EL (cell line): Measurements from ENCODE around the gene ATP13A3.
A peak's percentile ranks its signal among the peaks of the same experiment; 100 is the strongest.
"Not testable (repeated sequence)": the region's sequence is repeated elsewhere in the genome, so short reads cannot be mapped to it uniquely, and the experiment has no call there.

Experiments
- DNase-seq: peaks from one replicate; pipeline ENCODE4 v3.0.0-alpha.2; 2016

ATP13A3 gene

DNA sequence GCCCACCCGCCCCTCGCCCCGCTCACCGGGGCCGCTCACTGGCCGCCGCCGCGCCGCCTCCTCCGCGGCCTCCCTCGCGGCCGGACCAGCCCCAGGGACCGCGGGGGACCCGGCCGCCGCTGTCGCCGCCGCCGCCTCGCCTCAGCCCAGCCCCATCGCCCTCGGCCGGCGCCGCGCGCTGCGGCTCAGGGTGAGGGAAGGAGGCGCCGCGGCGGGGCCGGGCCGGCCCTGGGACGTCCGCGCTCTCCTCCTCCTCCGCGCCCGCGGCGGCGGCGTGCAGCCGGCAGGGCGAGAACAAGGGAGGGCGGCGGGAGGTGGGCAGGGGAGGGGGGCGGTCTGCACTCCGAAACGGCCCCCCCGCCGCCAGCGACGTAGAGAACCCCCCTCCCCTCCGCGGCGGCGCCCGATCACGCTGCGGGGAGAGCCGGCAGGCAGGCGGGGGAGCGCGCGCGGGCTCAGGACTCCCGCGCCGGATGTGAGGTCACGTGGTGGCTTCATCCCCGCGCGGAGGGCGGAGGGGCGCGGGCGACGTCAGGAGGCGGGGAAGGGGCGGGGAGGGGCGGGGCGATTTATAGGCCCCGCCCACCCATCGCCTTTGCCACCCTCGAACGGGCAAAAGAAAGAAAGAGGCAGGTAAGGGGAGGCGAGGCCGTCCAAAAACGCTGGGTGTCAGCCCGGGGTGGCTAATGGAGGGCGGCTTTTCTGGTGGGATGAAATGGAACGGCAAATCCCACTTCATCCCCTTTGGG lies at the start of gene ATP13A3:
TSS of gene ATP13A3 (minus strand) at position 463 of the 749 bp plus-strand sequence. CDS start 24,812 bp downstream, outside the sequence.
- peak; percentile 90 for DNase-seq

DNA sequence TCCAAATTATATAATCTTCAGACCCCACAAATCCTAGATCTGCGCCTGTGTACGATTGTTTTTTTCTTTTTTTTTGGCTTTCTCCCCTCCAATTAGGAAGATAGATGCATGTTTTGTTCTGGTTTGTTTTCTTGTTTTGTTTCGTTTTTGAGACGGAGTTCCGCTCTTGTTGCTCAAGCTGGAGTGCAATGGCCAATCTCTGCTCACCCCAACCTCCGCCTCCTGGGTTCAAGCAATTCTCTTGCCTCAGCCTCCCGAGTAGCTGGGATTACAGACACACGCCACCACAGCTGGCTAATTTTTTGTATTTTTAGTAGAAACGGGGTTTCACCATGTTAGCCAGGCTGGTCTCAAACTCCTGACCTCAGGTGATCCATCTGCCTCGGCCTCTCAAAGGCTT lies 48.4 kb upstream of the ATP13A3 start:
- DNase-seq, result not testable (repeated sequence)

DNA sequence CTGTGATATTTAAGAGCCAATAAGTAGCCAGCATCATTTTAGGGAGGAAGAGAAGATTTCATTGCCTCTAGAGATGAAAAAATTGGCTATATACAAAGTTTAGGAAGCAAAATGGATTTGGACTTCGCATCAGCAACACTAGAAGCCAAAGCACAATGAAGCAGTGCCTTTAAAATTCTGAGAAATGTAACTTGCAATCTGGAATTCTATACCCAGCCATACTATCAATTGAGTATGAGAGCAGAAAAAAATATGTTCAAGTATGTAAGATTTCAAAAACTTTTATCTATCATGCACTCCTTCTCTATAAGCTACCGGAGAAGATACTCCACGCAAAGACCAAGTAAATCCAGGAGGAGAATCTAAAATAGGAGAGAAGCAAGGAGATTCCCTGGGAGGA lies 47.4 kb upstream of the ATP13A3 start:
- no peak for DNase-seq

DNA sequence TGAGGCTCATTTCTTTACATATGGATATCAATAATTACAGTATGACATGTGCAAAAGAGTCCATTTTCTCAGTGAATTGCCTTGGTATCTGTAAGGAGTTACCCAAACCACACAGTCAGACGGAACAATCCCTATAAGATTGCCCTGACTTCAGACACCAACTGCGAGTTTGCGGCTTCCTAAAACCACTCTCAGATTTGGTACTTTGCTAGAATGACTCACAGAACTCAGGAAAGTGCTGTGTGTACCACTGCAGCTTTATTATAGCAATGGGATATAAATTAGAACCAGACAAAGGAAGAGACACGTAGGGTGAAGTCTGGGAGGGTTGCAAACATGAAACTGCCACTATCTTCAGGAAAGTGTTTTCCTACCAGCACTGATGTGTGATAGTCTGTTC lies 45.8 kb upstream of the ATP13A3 start:
- DNase-seq, result peak; percentile 73

DNA sequence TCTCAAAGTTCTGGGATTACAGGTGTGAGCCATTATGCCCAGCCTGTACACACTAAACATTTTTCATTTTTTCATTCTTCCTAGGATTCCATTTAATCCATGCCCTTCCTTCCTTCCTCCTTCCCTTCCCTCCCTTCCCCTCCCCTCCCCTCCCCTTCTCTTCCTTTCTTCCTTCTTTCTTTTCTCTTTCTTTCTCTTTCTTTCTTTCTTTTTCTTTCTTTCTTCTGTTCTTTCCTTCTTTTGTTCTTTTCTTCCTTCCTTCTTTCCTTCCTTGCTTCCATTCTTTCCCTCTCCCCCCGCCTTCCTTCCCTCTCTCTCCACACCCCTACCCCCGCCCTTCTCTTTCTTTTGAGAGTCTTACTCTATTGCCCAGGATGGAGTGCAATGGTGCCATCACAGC lies 40.9 kb upstream of the ATP13A3 start:
- DNase-seq, result no peak

DNA sequence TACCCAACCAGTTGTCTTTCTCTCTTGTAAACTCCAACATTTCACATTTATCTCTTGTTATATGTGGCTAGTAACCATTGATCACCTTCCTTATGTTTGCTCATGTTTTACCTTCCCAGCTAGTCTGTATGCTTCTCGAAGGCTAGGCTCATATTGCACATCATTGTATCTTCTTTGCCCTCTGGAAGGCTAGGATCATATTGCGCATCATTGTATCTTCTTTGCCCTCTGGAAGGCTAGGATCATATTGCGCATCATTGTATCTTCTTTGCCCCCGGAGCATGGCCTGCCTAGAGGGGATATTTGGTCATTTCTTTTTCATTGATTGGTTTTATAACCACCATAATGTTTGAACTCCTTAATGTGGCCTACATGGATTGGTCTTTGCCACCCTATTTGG lies 39.4 kb upstream of the ATP13A3 start:
- DNase-seq, result no peak

DNA sequence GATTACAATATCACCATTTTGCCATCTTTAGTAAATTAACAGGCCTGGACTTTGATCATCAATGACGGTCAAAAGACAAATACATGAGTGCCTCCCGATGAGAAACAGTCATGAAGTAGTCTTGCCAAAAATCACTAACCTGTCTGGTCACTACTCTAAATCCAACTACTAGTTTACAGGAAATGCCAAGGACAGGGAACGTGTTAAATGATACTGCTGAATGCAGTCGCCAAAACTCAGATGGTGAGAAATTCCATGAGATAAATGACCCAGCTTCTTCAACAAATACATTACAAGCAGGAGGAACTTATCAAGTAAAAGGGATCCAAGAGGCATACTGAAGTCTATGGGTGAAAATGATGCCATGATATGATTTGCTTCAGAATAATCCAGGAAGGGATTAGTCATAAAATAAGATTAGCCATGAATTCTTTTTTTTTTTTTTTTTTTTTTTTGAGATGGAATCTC lies 35.8 kb upstream of the ATP13A3 start:
- DNase-seq, result peak; percentile 28

DNA sequence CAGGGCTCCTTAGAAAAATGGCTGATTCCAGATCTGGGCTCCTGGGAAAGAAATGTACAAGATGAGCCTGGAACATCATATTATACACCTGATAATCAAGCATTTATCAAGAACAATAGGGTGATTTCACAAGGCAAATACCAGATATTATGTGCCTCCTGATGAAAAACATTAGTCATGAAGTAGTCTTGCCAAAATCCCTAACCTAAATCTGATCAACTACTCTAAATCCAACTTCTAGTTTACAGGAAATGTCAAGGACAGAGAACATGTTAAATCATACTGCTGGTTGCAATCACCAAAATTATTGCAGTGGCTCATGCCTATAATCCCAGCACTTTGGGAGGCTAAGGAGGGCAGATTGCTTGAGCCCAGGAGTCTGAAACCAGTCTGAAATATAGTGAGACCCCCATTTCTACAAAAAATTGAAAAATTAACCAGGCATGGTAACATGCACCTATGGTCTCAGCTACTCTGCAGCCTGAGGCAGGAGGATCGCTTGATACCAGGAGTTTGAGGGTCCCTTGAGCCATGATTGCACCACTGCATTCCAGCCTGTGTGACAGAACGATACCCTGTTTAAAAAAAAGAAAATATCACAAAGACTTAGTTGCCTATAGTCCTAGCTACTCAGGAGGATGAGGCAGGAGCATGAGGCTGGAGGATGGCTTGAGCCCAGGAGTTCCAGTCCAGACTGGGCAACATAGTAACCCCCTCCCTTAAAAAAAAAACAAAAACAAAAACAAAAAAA lies 34.9 kb upstream of the ATP13A3 start:
- peak; percentile 55 for DNase-seq

DNA sequence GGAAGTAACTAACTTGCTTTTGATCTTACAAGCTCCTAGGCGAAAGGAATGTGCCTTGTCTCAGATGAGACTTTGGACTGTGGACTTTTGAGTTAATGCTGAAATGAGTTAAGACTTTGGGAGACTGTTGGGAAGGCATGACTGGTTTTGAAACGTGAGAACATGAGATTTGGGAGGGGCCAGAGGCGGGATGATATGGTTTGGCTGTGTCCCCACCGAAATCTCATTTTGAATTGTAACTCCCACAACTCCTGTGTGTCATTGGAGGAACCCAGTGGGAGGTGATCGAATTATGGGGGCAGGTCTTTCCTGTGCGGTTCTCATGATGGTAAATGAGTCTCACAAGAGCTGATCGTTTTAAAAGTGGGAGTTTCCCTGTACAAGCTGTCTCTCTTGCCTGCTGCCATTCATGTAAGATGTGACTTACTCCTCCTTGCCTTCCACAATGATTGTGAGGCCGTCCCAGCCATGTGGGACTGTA lies 33.9 kb upstream of the ATP13A3 start:
- DNase-seq, result not testable (repeated sequence)

DNA sequence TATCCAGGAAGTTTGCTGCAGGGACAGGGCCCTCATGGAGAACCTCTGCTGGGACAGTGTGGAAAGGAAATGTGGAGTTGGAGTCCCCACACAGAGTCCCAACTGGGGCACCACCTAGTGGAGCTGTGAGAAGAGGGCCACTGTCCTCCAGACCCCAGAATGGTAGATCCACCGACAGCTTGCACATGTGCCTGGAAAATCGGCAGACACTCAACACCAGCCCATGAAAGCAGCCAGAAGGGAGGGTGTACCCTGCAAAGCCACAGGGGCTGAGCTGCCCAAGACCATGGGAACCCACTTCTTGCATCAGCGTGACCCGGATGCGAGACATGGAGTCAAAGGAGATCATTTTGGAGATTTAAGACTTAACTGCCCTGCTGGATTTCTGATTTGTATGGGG lies 33.4 kb upstream of the ATP13A3 start:
- DNase-seq, result not testable (repeated sequence)

DNA sequence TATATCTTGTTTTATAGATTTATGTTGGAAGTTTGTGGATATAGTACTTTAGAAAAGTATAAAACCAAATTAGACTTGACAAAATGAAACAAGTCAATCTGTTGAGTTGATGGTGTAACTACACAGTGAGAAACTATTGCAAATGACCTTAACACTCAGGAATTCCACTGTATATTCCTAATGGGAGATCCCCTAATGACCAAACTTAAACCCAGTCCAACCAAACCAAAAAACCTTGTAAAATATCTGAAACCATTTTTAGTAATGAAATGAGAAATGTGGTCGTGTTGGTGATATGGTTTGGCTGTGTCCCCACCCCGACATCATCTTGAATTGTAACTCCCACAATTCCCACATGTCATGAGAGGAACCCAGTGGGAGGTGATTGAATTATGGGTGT lies 31.9 kb upstream of the ATP13A3 start:
- peak; percentile 76 for DNase-seq

DNA sequence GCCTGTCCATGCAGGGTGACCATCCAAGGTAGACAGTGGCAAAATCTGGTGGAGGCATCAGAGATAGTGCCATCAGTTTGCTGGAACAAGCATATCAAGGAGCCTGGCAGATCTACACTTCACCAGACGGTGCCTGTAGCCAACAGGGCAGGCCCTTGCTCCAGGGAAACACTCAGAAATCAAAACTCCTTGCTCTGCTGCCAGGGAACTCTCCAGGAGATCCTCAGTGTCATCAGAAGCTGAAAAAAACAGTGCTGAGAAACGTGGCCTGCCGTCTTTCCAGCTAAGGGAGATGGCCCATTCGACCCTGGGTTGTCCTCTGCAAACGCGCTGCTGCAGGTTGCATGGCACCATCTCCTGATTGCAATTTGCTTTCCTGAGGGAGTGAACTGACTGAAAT lies 30.5 kb upstream of the ATP13A3 start:
- DNase-seq, result no peak

DNA sequence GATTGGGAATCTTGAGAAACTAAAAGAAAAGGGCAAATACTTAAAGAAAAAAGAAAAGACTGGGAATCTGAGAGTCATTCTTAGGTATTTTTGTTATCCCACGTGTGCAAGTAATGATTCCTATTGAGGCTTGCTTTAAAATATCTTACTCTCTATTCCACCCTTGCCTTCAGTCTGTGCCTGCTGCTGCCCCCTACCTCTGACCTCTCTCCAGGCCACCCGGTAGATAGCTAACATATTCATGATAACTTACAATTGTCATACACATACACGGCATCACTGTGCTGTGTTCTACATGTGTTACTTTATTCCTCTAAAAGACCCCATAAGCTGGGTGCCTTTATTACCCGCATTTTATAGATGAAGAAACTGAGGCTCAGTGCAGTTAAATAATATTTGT lies 27.8 kb upstream of the ATP13A3 start:
- no peak for DNase-seq

DNA sequence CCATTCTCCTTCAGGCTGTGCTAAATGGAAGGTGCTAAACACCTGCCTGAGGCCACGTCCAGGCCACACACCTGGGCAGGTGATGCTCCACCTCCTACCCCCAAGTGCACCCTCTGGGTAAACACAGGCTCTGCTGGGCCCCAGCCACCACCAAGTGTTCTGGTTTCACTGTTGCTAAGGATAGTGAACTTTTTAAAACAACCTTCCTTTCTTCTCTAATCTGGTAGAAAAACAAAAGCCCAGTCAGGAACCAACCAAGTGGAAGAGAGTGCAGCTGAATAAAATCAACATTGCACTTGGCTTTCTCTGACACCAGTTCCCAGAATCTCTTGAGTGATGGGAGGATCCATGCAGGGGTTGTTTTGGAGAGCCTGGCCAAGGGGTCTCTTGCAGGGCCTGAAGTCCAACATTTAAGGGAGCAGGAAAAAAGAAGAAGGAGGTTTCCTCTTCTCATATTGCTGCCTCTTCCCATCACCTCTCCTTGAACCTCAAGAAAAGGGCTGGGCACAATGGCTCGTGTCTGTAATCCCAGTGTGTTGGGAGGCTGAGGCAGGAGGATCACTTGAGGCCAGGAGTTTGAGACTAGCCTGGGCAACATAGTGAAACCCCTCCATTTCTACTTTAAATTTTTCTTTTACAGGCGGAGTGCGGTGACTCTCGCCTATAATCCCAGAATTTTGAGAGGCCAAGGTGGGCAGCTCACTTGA lies 26.2 kb upstream of the ATP13A3 start:
- no peak for DNase-seq

DNA sequence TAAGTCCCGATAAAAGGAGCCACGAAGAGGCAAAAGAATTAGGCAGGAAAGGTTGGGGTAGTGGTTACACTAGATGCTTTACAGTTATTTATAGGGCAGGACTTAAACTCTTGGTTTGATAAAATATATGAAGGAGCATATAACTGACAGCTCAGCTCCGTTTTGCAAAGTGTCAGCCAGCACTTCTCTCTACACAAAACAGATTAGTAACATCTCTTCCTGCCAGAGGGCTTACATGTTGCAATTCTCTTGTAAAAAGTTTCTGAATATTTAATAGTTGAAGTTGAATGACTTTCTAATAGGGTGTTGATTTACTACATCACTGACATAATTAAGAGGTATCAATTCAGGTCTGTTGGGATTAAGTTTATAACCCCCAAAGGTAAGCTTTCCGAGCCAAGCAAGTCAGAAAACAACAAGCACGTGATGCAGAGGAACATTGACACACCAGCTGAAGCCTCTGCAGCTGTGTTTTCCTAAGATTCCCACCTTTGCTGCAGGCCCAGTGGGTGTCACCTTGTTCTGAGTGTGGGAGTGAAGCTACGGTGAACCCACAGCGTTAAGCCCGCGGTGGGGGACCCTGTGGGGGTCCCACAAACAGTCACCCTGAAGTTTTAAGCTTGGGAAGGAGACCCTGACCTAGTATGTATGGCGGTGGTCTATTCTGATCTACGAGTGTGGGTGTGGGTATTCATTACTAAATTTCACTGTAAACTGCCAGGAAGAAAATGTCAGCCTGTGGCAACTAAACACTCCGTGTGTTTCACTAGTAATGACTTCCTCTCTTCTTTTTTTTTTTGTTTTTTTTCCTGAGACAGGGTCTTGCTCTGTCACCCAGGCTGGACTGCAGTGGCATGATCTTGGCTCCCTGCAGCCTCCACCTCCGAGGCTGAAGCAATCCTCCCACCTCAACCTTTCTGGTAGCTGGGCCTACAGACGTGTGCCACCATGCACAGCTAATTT lies 22.0 kb upstream of the ATP13A3 start:
- DNase-seq, result no peak

DNA sequence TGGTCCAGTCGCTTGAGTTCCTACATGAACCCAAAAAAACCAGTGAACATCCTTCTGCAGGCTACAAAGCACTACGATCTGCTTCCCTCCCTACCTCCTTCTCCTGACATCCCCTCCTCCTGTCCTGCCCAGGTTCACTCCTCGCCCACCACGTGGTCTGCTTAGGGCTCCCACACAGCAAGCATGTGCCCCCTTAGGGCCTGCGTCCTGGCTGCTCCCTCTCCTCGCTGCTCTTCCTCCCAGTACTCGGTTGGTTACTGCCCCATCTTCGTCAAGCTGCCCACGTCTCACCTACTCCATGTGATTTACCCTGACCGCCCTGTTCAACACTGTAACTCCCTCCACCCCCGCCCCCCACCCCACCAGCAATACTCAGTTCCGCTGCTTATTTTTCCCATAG lies 20.8 kb upstream of the ATP13A3 start:
- no peak for DNase-seq

DNA sequence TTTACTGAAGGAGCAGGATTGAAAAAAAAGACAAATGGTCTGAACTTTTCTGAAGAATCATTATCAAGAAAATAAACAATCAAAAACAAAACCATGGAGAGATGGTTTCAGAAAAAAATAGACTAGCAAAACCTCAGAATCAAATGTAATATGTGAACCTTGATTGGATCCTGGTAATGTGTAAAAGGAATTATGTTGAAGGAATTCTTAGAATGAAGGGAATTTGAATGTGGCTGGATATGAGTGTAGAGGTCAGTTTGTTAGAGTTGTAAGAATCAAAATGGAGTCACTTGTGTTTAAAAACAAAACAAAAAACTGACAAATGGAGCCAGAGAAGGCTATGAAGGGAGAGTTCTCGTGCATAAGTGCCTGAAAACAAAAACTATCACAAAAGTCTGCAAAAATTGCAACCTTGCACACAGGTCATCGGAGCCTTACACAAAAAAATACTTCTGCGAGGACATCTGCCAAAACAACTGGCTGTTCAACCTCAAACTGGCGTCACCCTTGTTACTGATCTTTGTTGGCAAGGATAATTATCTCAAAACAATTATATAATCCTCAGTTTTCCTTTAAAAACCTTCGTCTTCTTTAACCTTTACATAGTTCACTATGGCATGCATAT lies 19.1 kb upstream of the ATP13A3 start:
- peak; percentile 33 for DNase-seq

DNA sequence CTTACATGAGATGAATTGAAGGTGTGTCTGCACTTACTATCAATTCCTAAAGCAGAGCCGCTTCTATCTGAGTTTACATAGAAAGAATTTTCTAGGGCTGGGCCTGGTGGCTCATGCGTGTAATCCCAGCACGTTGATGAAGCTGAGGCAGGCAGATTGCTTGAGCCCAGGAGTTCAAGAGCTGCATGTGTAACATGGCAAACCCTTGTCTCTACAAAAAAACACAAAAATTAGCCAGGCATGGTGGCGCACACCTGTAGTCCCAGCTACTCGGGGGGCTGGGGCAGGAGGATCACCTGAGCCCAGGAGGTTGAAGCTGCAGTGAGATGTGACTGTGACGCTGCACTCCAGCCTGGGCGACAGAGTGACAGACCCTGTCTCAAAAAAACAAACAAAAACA lies 18.1 kb upstream of the ATP13A3 start:
- no peak for DNase-seq

DNA sequence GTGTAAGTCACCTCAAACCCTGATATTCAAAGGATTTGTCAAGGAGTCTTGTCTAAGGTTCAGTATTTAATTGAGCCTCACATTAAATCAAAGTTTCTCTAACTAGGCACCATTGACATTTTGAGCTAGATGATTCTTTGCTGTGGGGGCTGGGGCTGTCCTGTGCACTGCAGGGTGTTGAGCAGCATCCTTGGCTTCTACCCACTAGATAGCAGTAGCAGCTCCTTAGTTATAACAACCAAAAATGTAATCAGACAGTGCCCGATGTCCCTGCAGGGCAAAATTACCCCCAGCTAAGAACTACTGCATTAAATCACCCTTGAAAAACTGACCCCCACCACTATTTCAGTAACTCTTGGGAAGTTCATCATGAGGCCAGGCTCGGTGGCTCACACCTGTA lies 17.3 kb upstream of the ATP13A3 start:
- DNase-seq, result no peak

DNA sequence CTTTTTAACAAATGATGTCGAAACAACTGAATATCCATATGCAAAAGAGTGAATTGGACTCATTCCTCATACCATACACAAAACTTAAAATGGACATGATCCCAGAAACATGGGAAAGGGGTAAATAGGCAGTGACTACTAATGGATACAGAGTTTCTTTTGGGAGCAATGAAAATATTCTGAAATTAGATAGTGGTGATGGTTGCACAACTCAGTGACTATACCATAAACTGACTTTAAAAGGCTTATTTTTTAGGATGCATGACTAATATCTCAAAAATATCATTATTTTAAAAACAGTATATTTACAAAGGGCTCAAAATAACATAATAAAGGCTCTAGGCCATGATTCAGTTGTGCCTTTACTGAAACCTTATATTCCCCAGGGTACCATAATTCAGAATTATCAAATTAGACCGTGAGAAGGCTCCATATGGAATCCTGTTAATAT lies 16.3 kb upstream of the ATP13A3 start:
- no peak for DNase-seq

DNA sequence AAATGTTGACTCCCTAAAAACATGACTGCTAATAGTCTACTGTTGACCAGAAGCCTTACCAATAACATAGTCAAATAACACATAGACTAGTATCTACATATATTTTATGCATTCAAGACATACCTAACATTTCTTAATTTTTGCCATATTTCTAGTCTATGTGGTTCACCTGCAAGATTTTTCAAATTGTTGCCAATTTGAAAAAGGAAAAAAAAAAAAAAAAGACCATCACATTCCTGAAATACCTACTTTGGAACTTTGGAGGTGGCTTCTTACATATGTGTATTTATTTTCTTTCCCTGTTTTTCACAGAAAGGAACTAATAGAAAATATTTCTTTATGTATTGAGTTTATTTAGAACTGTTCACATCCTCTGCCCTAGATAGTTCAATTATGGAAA lies 13.4 kb upstream of the ATP13A3 start:
- no peak for DNase-seq

DNA sequence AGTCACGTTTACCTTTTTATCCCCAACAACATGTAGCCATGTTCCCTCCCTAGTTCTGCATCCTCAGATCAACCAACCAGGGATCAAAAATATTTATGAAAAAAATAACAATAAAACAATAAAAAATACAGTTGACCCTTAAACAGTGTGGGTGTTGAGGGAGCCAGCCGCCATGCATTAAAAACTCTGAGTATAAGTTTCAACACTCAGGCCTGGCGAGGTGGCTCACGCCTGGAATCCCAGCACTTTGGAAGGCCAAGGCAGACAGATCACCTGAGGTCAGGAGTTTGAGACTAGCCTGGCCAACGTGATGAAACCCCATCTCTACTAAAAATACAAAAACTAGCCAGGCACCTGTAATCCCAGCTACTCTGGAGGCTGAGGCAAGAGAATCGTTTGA lies 12.7 kb upstream of the ATP13A3 start:
- DNase-seq, result not testable (repeated sequence)
